HCT116 (cell line): ENCODE results near the gene ZNF18. TPM values are rescaled to one million over a fixed set of nuclear protein-coding genes. Genes with fewer than 3 reads are reported as not detected.

Experiments used
- ATAC-seq: fragments of 200-7000 bp; cut with Tn5 transposase; 2 replicates; pipeline ENCODE4 v1.9.1; 2020; ENCODE audit warnings: mild to moderate bottlenecking, moderate library complexity
- BruUV-seq: library from RNA; stranded (reverse); fragments of 400-500 nt; replicated peaks from 2 replicates; lab custom pipeline; 2021; lab: Mats Ljungman, UMichigan
- CTCF ChIA-PET: fragments of 300-600 bp; sonication (Branson Sonifier 250); formaldehyde crosslinking; loops from one replicate; lab custom pipeline; 2021; ENCODE audit warnings: antibody characterized with exemption; lab: Charles Lee
- POLR2A ChIA-PET: fragments of 300-600, 350-600 bp; sonication (Branson Sonifier 250); formaldehyde crosslinking; loops from one replicate; lab custom pipeline; 2021; ENCODE audit warnings: antibody characterized with exemption; lab: Charles Lee
- RAD21 ChIA-PET, 2 experiments: fragments of 300-600 bp; sonication (Branson Sonifier 250); formaldehyde crosslinking; loops; one replicate each; lab custom pipeline; 2023; ENCODE audit warnings: low total read pairs in 2 of 2; ENCODE audit not compliant: uncharacterized antibody in 2 of 2, unreplicated experiment in 2 of 2, low non-redundant PET in 1 of 2; lab: Charles Lee
- DNase-seq: peaks from one replicate; pipeline ENCODE4 v3.0.0-alpha.2; 2010; ENCODE audit warnings: low read depth, low spot score
- H2AFZ ChIP-seq: fragments of 200-600 bp; shearing (Covaris generic), sonication (generic); 2 replicates; pipeline ENCODE4 v1.6.1; 2017; ENCODE audit warnings: low read depth, mixed run types, mixed read lengths, antibody characterized with exemption, low read length; ENCODE audit not compliant: poor library complexity, severe bottlenecking
- H3K27ac ChIP-seq: 2 replicates; pipeline ENCODE4 v1.5.1; 2012; ENCODE audit warnings: low read depth, low read length
- H3K27me3 ChIP-seq: fragments of 200-600 bp; sonication (generic); 2 replicates; pipeline ENCODE4 v1.6.1; 2016; ENCODE audit warnings: mixed run types, low read length, mixed read lengths; ENCODE audit not compliant: insufficient read depth
- H3K36me3 ChIP-seq, 2 experiments: fragments of 200-500 bp in 1 of 2; fragments of 200-600 bp in 1 of 2; sonication (Bioruptor generic) in 1 of 2; sonication (generic) in 1 of 2; 2 replicates each; pipeline versions ENCODE4 v1.5.1 to v1.6.1; 2014 to 2016; ENCODE audit warnings: low read length in 2 of 2, inconsistent platforms in 1 of 2, mixed read lengths in 1 of 2, mixed run types in 1 of 2; ENCODE audit not compliant: insufficient read depth in 2 of 2, control insufficient read depth in 1 of 2
- H3K4me1 ChIP-seq, 2 experiments: fragments of 200-600 bp in 1 of 2; sonication (generic) in 1 of 2; 2 replicates each; pipeline versions ENCODE4 v1.5.1 to v1.6.1; 2012 to 2017; ENCODE audit warnings: low read length in 2 of 2, inconsistent platforms in 1 of 2, mild to moderate bottlenecking in 1 of 2, mixed read lengths in 1 of 2, mixed run types in 1 of 2, moderate library complexity in 1 of 2; ENCODE audit not compliant: insufficient read depth in 2 of 2, control insufficient read depth in 1 of 2
- H3K4me2 ChIP-seq: fragments of 200-600 bp; sonication (generic); 2 replicates; pipeline ENCODE4 v1.6.1; 2017; ENCODE audit warnings: mixed run types, low read length, mixed read lengths
- H3K4me3 ChIP-seq, 2 experiments: fragments of 200-600 bp in 1 of 2; sonication (generic) in 1 of 2; replicated peaks in 1 of 2; 2 replicates each; pipeline ENCODE4 v1.5.1; 2011 to 2016; ENCODE audit warnings: low read length in 2 of 2, control low read depth in 1 of 2, low read depth in 1 of 2, mild to moderate bottlenecking in 1 of 2, mixed read lengths in 1 of 2, mixed run types in 1 of 2
- H3K79me2 ChIP-seq: fragments of 200-600 bp; sonication (generic); 2 replicates; pipeline ENCODE4 v1.6.1; 2017; ENCODE audit warnings: mild to moderate bottlenecking, mixed run types, low read length, moderate library complexity, mixed read lengths; ENCODE audit not compliant: insufficient read depth
- H3K9ac ChIP-seq: fragments of 200-600 bp; sonication (generic); 2 replicates; pipeline ENCODE4 v1.6.1; 2016; ENCODE audit warnings: low read length, mixed read lengths
- H3K9me2 ChIP-seq: fragments of 200-600 bp; sonication (generic), shearing (Covaris generic); 2 replicates; pipeline ENCODE4 v1.6.1; 2017; ENCODE audit warnings: mixed run types, mild to moderate bottlenecking, moderate library complexity; ENCODE audit not compliant: insufficient read depth
- H3K9me3 ChIP-seq, 2 experiments: fragments of 200-500 bp in 1 of 2; fragments of 200-600 bp in 1 of 2; sonication (Bioruptor generic) in 1 of 2; sonication (generic) in 1 of 2; 2 replicates each; pipeline ENCODE4 v1.6.1; 2014 to 2017; ENCODE audit warnings: low read length in 2 of 2, mixed read lengths in 2 of 2, inconsistent platforms in 1 of 2, low read depth in 1 of 2, mild to moderate bottlenecking in 1 of 2, mixed run types in 1 of 2, moderate library complexity in 1 of 2; ENCODE audit not compliant: control insufficient read depth in 1 of 2, insufficient read depth in 1 of 2
- H4K20me1 ChIP-seq: fragments of 200-600 bp; sonication (generic), shearing (Covaris generic); 2 replicates; pipeline ENCODE4 v1.6.1; 2017; ENCODE audit warnings: mixed run types, mild to moderate bottlenecking, moderate library complexity; ENCODE audit not compliant: insufficient read depth
- ATF3 ChIP-seq: IDR thresholded peaks from 2 replicates; pipeline ENCODE4 v1.6.1; 2012
- CBX3 ChIP-seq: IDR thresholded peaks from 2 replicates; pipeline ENCODE4 v1.6.1; 2012; ENCODE audit warnings: low read depth
- CEBPB ChIP-seq: IDR thresholded peaks from 2 replicates; pipeline ENCODE4 v1.6.1; 2012; ENCODE audit warnings: low read depth
- ELF1 ChIP-seq: IDR thresholded peaks from 2 replicates; pipeline ENCODE4 v1.6.1; 2012; ENCODE audit warnings: low read depth, borderline replicate concordance
- EZH2phosphoT487 ChIP-seq: fragments of 200-600 bp; IDR thresholded peaks from 2 replicates; pipeline ENCODE4 v1.6.1; 2018; ENCODE audit warnings: antibody characterized with exemption, borderline replicate concordance
- JUND ChIP-seq: IDR thresholded peaks from 2 replicates; pipeline ENCODE4 v1.6.1; 2012
- POLR2A ChIP-seq: IDR thresholded peaks from 2 replicates; pipeline ENCODE4 v1.7.0; 2011; ENCODE audit warnings: borderline replicate concordance; ENCODE audit not compliant: insufficient read depth, insufficient read length; ENCODE audit errors: extremely low read depth
- POLR2AphosphoS5 ChIP-seq: IDR thresholded peaks from 2 replicates; pipeline ENCODE4 v1.6.1; 2011; ENCODE audit warnings: mild to moderate bottlenecking, low read depth, low read length, moderate library complexity
- RAD21 ChIP-seq: IDR thresholded peaks from 2 replicates; pipeline ENCODE4 v1.6.1; 2012; ENCODE audit warnings: low read depth, mild to moderate bottlenecking
- REST ChIP-seq: IDR thresholded peaks from 2 replicates; pipeline ENCODE4 v1.6.1; 2012; ENCODE audit warnings: low read depth
- SIN3A ChIP-seq: IDR thresholded peaks from 2 replicates; pipeline ENCODE4 v1.6.1; 2012; ENCODE audit warnings: low read depth
- SRF ChIP-seq: IDR thresholded peaks from 2 replicates; pipeline ENCODE4 v1.6.1; 2012; ENCODE audit warnings: low read depth
- YY1 ChIP-seq: IDR thresholded peaks from 2 replicates; pipeline ENCODE4 v1.6.1; 2011; ENCODE audit warnings: low read length, low read depth, moderate library complexity, mild to moderate bottlenecking; ENCODE audit not compliant: insufficient replicate concordance; ENCODE audit errors: extremely low read depth
- ZFX ChIP-seq: fragments of 450-650 bp; IDR thresholded peaks from 2 replicates; pipeline ENCODE4 v1.6.1; 2017
- ZNF274 ChIP-seq: fragments of 200-500 bp; sonication (Bioruptor generic); IDR thresholded peaks from 2 replicates; pipeline ENCODE4 v1.6.1; 2014; ENCODE audit warnings: mild to moderate bottlenecking, low read depth, low read length, inconsistent platforms
- intact Hi-C: fragments of 100-400 bp; cut with micrococcal nuclease; formaldehyde crosslinking; loops from 2 replicates; pipeline ENCODE4 v1.10.0; 2022
- total RNA-seq: library from RNA; stranded (reverse); gene quantifications from one replicate; pipeline ENCODE4 v1.2.1, GENCODE V29; 2021; ENCODE audit not compliant: unreplicated experiment
- TF ChIP-seq, protein P1 (sequence below): IDR thresholded peaks from 2 replicates; pipeline ENCODE4 v1.6.1; 2012

Gene ZNF18
- total RNA-seq, 1 experiment from 2014 or later: 6.2 TPM

DNA sequence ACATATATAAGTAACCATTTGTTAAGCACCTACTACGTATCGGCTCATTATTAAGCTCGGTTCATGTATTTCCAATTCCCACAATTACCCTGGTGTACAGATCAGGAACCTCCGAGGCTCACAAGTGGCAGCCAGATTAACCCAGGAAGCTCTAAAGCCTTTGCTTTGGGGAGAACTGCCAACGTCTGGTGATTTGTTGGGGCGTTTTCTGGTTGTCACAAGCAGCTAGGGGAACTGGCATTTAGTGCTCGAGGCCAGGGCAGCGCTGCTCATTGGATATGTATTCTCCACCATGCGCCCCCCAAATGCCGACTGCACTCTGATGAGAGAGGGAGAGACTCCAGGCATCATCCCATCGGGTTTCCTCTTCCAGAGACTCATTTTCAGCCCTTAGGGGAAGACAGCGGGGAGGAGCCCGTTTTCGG, 541 bp downstream of the ZNF18 start:
- TSS peak; percentile 60 for BruUV-seq
- CTCF ChIA-PET: interaction anchor here (0.9 to 1.2 kb wide), 4 partner anchors 10 to 1121 kb away, joined by 3 to 4 read pairs (median 3); no protein-coding TSS in a partner anchor

More for the DNA sequence above, 541 bp downstream of the ZNF18 start:
- peaks cover 0 to 7% of the 10 kb centered on the region in 2 experiments; a peak in 1 of 4 replicates for H3K36me3 ChIP-seq
- TF ChIP-seq EZH2phosphoT487: no peak
- TF ChIP-seq YY1: no peak
- no peak for TF ChIP-seq RAD21
- no peak for TF ChIP-seq ZFX
- TF ChIP-seq ELF1: no peak
- no peak for TF ChIP-seq POLR2AphosphoS5
- no peak for TF ChIP-seq REST
- TF ChIP-seq ZNF274: no peak
- no peak for TF ChIP-seq SIN3A
- no peak for TF ChIP-seq ATF3
- TF ChIP-seq JUND: no peak; the same call in 1 of the 2 replicates
- TF ChIP-seq SRF: no peak
- no peak for TF ChIP-seq POLR2A
- no peak for TF ChIP-seq CEBPB
- TF ChIP-seq CBX3: no peak
- TF ChIP-seq, protein P1, sequence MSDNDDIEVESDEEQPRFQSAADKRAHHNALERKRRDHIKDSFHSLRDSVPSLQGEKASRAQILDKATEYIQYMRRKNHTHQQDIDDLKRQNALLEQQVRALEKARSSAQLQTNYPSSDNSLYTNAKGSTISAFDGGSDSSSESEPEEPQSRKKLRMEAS: no peak
- H2AFZ ChIP-seq: peak overlapping the region; percentile 22
- H4K20me1 ChIP-seq: no peaks in the 10 kb centered on the region
- H3K9ac ChIP-seq: peak overlapping the region; percentile 85
- ChIA-PET RAD21 (no interaction called here), POLR2A (interaction anchor here (0.8 to 2.3 kb wide), 15 partner anchors 10 to 97 kb away, joined by 3 to 19 read pairs (median 4); partner anchors contain the start of gene MAP2K4)
- intact Hi-C loops: loop anchor here (2.0 kb wide), 1 partner anchor 24 kb away; the partner anchor contains the start of gene MAP2K4
- no peaks in the 10 kb centered on the region for H3K27me3 ChIP-seq
- peak overlapping the region; percentile 95 for H3K4me2 ChIP-seq
- ATAC-seq (no peak), DNase-seq (peak; percentile 13)
- no peaks in the 10 kb centered on the region for H3K9me2 ChIP-seq
- no peaks in the 10 kb centered on the region for H3K9me3 ChIP-seq
- H3K4me1 ChIP-seq: peaks cover 0 to 6% of the 10 kb centered on the region in 2 experiments; a peak in 2 of 4 replicates
- H3K4me3 ChIP-seq: peak overlapping the region; percentile 86 to 91
- H3K79me2 ChIP-seq: peaks cover 3% of the 10 kb centered on the region; the same call in 1 of the 2 replicates
- peak overlapping the region; percentile 85 for H3K27ac ChIP-seq
